Activated naive CD8-positive, alpha-beta T cell (primary cell): ENCODE data around the gene TMEM132E.

Experiments
- H3K27ac Mint-ChIP-seq: one replicate; pipeline ENCODE4 v1.8.0; 2021; ENCODE audit warnings: mixed read lengths
- H3K27me3 Mint-ChIP-seq: one replicate; pipeline ENCODE4 v1.8.0; 2021; ENCODE audit warnings: mixed read lengths
- H3K36me3 Mint-ChIP-seq: one replicate; pipeline ENCODE4 v1.8.0; 2021; ENCODE audit warnings: mixed read lengths
- H3K4me1 Mint-ChIP-seq: one replicate; pipeline ENCODE4 v1.8.0; 2021; ENCODE audit warnings: low read depth, mixed read lengths
- H3K4me3 Mint-ChIP-seq: one replicate; pipeline ENCODE4 v1.8.0; 2021; ENCODE audit warnings: mild to moderate bottlenecking, mixed read lengths
- H3K9me3 Mint-ChIP-seq: one replicate; pipeline ENCODE4 v1.8.0; 2021; ENCODE audit warnings: low read depth, mixed read lengths

The TMEM132E gene

DNA sequence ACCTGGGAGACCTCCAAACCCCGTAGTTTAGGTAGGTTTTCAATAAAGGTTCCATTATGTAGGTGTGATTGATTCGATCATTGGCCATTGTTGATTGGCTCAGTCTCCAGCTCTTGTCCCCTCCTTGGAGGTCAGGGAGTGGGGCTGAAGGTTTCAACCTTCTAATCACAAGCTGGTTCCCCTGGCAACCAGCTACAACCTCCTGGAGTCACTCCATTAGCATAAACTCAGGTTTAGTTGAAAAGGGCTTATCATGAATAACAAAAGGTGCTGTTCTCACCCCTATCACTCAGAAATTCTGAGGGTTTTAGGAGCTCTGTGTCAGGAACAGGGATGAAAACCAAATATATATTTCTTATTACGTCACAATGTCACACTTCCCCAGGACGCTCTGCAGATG is 28.5 kb downstream of the TMEM132E start:
- H3K27ac Mint-ChIP-seq = no peak overlapping the region
- H3K4me3 Mint-ChIP-seq = no peak overlapping the region
- H3K36me3 Mint-ChIP-seq = no peaks in the 10 kb centered on the region
- H3K4me1 Mint-ChIP-seq = no peaks in the 10 kb centered on the region
- no peaks in the 10 kb centered on the region for H3K9me3 Mint-ChIP-seq
- H3K27me3 Mint-ChIP-seq = peaks cover 23% of the 10 kb centered on the region

DNA sequence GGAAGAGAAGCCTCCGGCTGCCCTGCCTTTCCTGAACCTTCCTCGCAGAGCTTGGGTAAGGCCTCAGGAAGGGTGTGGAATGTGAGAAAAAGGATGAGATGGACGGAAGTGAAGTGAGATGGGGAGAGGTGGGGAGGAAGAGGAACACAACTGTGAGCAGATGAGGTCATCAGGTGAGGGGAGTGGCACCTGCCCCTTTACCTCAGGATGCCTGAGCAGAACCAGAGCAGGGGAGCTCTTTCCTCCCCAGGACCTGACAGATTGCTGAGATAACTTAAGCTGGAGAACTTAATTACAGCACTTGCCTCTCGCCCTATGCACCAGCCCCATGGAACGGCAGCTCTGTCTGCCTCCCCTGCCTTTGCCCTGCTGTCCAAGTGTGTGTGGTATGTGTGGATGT is 29.8 kb downstream of the TMEM132E start:
- Mint-ChIP-seq H3K9me3 (no peaks in the 10 kb centered on the region), H3K36me3 (no peaks in the 10 kb centered on the region), H3K27ac (no peak overlapping the region), H3K4me1 (no peaks in the 10 kb centered on the region), H3K4me3 (no peak overlapping the region), H3K27me3 (peaks cover 23% of the 10 kb centered on the region)

DNA sequence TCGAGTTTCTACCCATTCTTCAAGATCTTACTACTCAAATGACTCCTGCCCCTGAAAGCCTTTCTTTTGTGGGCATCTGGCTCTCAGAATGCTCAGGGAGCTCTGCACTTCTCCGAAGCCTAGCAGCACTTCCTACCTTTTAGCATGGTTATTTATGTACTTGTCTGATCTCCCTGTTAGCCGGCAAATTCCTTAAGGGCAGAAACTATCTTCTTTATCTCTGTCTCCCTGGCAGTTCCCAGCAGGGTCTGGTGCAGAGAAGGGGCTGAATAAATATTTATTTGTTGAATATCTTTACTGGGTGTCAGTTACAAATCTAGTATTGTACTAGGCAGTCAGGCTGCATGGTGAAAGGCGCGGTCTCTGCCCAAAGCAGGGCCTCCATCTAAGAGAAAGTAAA is 30.7 kb downstream of the TMEM132E start:
- Mint-ChIP-seq H3K4me1 (no peaks in the 10 kb centered on the region), H3K27me3 (peaks cover 23% of the 10 kb centered on the region), H3K9me3 (no peaks in the 10 kb centered on the region), H3K36me3 (no peaks in the 10 kb centered on the region), H3K27ac (no peak overlapping the region), H3K4me3 (no peak overlapping the region)

DNA sequence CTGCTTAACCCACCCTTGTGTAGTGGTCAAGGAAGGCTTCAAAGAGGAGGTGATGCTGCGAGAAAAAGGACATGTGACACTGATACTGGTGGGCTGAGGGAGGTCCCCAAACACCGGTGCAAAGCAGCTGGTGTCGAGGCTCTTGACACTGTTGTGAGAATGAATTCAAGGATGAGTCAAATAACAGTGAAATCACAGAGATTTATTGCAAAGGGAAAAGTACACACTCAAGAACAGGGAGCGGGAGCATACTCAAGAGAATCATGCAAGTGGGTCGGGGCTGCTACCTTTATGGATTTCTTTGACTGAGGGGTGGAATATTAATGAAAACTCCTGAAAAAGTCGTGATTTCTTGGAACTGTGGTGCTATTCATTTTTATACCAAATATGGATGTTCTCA is 31.1 kb downstream of the TMEM132E start:
- no peak overlapping the region for H3K4me3 Mint-ChIP-seq
- H3K9me3 Mint-ChIP-seq = no peaks in the 10 kb centered on the region
- H3K36me3 Mint-ChIP-seq = no peaks in the 10 kb centered on the region
- no peak overlapping the region for H3K27ac Mint-ChIP-seq
- no peaks in the 10 kb centered on the region for H3K4me1 Mint-ChIP-seq
- H3K27me3 Mint-ChIP-seq = peaks cover 24% of the 10 kb centered on the region

DNA sequence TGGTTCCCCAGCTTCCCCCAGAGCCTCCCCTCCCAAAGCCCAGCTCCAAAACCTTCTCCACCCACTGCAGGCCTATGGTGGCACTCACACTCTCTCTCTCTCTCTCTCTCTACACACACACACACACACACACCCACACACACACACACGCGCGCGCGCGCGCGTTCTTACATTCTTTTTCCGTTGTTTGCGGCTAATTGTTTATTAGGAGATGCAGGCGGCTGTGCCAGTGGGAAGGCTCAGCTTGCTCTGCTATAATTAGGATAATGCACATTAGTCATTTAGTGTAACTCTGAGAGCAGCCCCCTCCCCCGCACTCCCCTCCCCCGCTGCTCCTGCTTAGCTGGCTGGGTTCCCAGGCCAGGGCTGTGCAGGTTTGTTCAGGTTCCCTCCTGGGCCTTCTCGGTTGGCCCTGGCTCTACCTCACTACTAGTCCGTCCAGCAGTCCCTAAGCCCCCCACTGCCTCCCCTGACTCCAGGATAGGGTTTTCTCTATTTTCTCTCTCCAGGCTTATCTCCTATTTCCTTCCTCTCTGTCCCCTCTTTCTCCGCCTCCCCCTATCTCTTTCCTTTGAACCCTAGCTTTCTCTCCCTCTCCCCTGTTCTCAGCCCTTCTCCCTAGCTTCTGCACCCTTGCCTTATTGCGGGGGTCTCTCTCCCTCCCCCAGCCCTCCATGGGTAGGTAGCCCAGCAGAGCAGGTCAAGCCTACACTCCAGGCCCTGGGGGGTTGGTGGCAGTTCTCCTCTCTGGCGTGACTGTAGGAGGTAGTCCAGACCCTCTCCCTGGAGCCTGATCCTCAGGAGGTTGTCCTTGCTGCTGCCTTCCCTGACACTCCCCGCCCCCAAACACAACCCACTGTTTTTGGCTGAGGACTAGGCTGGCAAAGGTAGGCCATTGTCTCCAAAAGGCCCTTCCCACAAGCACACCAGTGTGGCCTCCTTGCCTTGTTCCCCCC is 34.0 kb downstream of the TMEM132E start:
- H3K27me3 Mint-ChIP-seq = peaks cover 22% of the 10 kb centered on the region
- H3K4me3 Mint-ChIP-seq = no peak overlapping the region
- H3K9me3 Mint-ChIP-seq = no peaks in the 10 kb centered on the region
- H3K4me1 Mint-ChIP-seq = no peaks in the 10 kb centered on the region
- no peak overlapping the region for H3K27ac Mint-ChIP-seq
- H3K36me3 Mint-ChIP-seq = no peaks in the 10 kb centered on the region

DNA sequence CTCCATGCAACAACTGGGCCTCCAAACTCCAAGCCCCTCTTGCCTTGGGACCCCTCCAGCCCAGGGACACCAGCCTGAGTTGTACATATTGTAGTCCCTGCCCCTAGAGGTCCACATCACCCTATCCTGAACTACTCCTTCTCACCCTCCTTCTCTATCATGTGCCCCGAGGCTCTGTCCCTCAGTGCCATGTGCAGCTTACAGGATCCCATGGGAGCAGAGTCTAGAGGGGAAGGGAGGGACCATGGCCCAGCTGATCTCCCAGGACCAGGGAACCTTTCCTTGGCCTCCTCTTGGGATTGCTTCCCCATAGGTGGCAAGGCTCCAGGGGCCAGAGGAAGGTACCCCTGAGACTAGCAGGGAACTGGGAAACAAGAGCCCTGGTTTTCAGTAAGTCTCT is 35.3 kb downstream of the TMEM132E start:
- Mint-ChIP-seq H3K4me3 (no peak overlapping the region), H3K27ac (no peak overlapping the region), H3K27me3 (peaks cover 18% of the 10 kb centered on the region)

DNA sequence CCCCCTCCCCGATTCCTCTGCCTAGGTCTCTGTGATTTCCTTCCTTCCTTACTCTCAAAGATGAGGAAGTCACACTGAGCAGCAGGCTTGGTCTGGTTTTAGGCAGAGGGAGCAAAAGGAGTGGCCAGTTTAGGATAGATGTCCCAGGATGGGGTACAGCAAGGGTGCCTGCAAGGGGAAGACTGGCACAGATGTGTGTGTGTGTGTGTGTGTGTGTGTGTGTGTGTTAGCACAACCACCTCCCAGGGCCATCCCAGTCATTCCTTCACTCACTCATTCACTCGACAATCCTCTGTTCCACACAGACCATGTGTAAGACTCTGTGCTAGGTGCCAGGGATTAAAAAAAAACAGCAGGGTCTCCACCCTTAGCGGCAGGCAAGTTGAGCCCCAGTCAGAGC is 35.9 kb downstream of the TMEM132E start:
- Mint-ChIP-seq H3K9me3 (no peaks in the 10 kb centered on the region), H3K4me1 (no peaks in the 10 kb centered on the region), H3K4me3 (no peak overlapping the region), H3K36me3 (no peaks in the 10 kb centered on the region), H3K27me3 (peaks cover 13% of the 10 kb centered on the region), H3K27ac (no peak overlapping the region)

More for the DNA sequence above, 35.3 kb downstream of the TMEM132E start:
- H3K9me3 Mint-ChIP-seq = no peaks in the 10 kb centered on the region
- no peaks in the 10 kb centered on the region for H3K36me3 Mint-ChIP-seq
- no peaks in the 10 kb centered on the region for H3K4me1 Mint-ChIP-seq

DNA sequence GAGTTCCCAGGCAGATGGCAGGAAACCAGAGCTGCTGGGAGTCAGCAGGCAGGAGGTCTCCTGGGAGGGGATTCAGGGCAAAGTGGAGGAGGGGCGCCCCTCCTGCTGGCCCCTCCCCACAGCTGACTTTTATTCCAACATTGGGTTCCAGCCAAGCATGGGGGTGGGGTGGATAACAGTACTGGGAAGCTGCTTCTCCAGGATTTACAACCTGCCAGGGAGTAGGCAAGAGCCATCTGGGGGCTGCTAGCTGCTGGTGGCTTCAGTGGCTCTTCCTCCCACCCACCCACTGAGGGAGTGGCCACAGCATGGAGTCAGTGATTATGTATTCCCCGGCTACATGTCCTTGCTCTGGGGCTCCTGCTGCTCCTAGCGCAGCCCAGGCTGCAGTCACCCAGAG is 36.8 kb downstream of the TMEM132E start:
- H3K27ac Mint-ChIP-seq = no peak overlapping the region
- no peaks in the 10 kb centered on the region for H3K9me3 Mint-ChIP-seq
- H3K36me3 Mint-ChIP-seq = no peaks in the 10 kb centered on the region
- H3K4me3 Mint-ChIP-seq = no peak overlapping the region
- H3K27me3 Mint-ChIP-seq = peaks cover 6% of the 10 kb centered on the region
- no peaks in the 10 kb centered on the region for H3K4me1 Mint-ChIP-seq

DNA sequence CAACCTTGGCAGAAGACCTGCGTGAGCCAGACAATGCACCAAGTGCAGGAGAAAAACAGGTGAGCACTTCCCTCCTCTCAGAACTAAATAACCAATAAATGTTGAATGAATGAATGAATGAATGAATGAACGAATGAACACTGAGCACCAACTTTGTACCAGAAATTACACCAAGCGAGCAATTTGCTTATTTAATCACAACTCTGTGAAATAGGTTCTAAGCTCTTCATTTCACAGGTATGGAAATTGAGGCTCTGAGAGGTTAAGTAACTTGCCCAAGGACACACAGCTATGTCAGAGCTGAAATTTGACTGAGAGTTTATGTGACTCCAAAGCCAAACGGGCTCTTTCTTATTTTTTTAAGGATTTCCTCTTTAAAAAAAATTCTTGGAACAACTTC is 38.0 kb downstream of the TMEM132E start:
- H3K4me3 Mint-ChIP-seq = no peak overlapping the region
- no peaks in the 10 kb centered on the region for H3K4me1 Mint-ChIP-seq
- H3K27me3 Mint-ChIP-seq = peaks cover 10% of the 10 kb centered on the region
- H3K36me3 Mint-ChIP-seq = no peaks in the 10 kb centered on the region
- no peaks in the 10 kb centered on the region for H3K9me3 Mint-ChIP-seq
- H3K27ac Mint-ChIP-seq = no peak overlapping the region

DNA sequence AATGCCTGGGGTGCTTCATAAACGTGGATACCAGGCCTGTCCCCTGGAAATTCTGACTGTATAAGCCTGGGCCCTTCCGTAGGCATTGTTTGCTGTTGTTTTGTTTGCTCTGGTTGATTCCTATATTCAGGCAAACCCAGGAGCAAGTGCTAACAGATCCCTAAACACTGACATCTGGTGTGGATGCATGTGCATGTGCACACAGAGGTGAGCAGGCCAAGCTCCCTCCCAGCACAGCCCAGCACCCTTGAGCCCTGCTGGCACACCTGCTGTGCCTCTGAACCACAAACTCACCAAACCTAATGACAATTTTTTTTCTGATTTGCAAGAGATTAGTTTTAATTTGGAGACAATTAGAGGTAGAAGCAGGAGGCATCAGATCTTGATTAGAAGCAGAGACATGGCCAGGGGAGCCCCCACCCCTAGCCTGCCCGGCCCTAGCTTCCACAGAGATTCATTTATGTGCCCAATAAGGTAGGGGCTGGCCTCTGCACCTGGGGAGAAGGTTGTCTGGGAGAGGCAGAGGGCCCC is 40.4 kb downstream of the TMEM132E start:
- H3K9me3 Mint-ChIP-seq = no peaks in the 10 kb centered on the region
- H3K4me1 Mint-ChIP-seq = peaks cover under 1% of the 10 kb centered on the region
- H3K27me3 Mint-ChIP-seq = peaks cover 22% of the 10 kb centered on the region
- H3K27ac Mint-ChIP-seq = no peak overlapping the region
- H3K36me3 Mint-ChIP-seq = no peaks in the 10 kb centered on the region
- no peak overlapping the region for H3K4me3 Mint-ChIP-seq

DNA sequence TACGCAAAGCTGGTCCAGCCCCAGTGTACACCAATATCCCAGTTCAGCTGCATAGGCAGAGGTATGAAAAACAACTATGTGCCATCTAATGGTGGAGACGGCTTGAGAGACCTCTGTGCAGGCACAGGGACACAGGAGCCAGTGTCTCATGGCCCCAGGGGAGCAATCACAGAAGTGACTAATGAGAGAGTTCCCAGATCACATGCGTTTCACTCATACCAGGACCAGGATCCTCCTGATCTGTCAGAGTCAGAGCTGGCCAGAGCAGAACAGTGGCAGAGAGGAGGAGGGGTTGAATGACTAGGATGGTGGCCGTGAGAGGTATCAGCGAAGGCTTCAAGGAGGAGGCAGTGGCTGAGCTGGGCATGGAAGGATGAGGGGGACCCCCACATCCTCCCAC is 41.1 kb downstream of the TMEM132E start:
- H3K4me3 Mint-ChIP-seq = no peak overlapping the region
- H3K36me3 Mint-ChIP-seq = no peaks in the 10 kb centered on the region
- peaks cover 28% of the 10 kb centered on the region for H3K27me3 Mint-ChIP-seq

DNA sequence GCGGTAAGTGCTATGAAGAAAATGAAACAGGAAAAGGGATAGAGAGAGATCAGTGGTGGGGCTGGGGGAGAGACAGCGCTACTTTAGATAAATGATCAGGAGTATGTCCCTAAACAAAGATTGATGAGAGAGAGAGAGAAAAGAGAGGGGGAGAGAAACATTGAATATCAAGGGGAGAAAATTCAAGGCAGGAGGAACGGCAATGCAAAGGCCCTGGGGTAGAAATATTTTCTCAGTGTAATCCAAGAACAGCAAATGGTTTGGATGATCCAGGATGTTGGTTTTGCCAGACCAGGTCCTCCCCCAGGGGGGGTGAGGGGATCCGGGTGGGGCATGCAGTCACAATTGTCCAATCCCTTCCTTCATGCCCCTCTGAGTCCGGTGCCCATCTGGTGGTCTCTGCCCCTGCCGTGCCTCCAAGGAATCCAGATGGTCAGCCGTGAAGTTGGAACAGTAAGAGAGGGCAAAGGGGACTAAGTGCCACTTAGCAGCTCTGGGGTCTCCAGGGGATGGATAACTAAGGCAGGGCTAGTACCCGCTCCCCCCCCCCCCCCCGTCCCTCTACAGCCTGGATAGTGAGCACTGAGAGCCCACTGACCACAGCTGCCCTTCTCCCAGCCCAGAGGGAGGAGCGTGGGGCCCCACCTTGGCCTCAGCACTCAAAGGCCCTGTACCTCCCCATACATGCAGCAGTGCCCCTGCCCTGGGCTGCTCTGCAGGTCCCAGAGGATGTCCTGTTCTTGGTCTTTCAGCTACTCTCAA is 43.7 kb downstream of the TMEM132E start:
- no peak overlapping the region for H3K4me3 Mint-ChIP-seq
- no peaks in the 10 kb centered on the region for H3K9me3 Mint-ChIP-seq
- H3K4me1 Mint-ChIP-seq = peaks cover 8% of the 10 kb centered on the region
- no peaks in the 10 kb centered on the region for H3K36me3 Mint-ChIP-seq
- no peak overlapping the region for H3K27ac Mint-ChIP-seq
- H3K27me3 Mint-ChIP-seq = peaks cover 37% of the 10 kb centered on the region

More for the DNA sequence above, 41.1 kb downstream of the TMEM132E start:
- H3K27ac Mint-ChIP-seq = no peak overlapping the region
- H3K4me1 Mint-ChIP-seq = peaks cover 6% of the 10 kb centered on the region
- H3K9me3 Mint-ChIP-seq = no peaks in the 10 kb centered on the region

DNA sequence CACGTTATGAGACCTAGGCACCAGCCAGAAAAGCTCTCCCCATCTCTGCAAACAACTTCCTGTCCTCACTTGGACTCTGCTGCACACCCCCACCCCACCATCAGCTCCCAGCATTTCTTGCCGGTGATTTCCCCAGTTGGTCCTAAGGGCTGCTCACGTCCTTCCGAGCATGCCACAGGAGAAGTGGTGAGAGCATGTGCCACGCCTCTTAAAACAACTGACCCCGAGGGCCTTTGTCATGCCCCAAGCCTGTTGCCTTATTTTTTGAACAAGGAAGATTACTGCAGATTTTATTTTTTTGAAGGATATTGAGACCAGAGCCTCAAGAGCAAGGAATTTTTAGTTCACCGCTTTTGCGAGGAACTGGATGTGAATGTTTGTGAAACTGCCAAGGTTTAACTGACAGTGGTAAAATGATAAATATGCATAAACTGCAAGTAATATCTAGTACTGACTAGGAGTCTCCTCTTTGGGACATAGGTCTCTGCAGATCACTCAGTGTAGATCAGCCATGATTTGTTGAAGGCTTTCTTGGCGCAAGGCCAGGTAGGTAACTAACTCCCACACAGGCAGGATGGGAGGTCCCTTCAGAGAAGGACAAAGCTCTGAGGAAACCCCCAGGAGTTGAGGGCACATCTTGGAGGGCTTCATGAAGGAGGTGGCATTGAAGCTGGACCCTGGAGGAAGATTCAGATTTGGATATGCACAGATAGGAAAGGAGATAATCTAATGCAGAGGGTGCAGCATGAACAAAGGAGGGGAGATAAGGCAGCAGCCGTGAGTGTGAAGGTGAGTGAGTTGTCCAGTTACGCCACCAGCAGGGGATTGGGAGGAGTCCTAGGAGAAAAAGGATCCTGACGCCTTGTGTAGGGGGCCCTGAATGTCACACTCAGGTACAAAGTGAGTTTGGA is 44.7 kb downstream of the TMEM132E start:
- Mint-ChIP-seq H3K4me3 (no peak overlapping the region), H3K9me3 (no peaks in the 10 kb centered on the region), H3K27me3 (peaks cover 39% of the 10 kb centered on the region), H3K4me1 (peaks cover 8% of the 10 kb centered on the region), H3K27ac (no peak overlapping the region), H3K36me3 (no peaks in the 10 kb centered on the region)

DNA sequence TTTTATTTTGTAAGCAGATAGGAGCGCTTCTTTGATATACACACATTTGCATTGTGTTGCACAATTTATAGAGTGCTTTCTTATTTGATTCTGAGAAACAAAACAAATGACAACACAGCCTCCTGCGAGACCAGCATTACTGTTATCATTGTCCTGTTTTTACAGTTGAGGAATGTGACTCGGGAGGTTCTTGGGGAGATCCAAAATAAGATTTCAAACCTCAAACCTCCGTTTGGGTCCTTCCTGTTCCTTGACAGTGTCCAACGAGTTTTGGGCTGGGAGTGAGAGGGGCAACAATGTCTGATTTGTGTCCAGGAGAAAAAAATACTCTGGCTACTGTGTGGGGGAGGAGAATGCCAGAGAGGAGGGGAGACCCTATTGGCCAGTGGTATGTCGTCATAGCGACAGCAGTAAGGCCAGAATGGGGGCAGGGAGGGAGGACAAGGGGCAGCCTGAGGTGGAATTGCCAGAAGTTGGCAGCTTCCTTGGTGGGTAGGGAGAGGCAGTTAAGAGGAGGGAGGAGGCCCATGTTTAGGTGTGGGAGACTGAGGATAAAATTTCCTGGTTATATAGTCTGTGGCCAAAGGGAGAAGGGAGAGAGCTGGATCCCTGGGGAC is 45.5 kb downstream of the TMEM132E start:
- Mint-ChIP-seq H3K4me3 (no peak overlapping the region), H3K36me3 (no peaks in the 10 kb centered on the region), H3K4me1 (peaks cover 8% of the 10 kb centered on the region), H3K27me3 (peaks cover 43% of the 10 kb centered on the region), H3K27ac (no peak overlapping the region), H3K9me3 (no peaks in the 10 kb centered on the region)
